Myocyte (in vitro differentiated cells): ENCODE measurements around the gene NT5C3B. TPM values are rescaled to one million over a fixed set of nuclear protein-coding genes. Genes with fewer than 3 reads are reported as not detected.
"Not testable (repeated sequence)": the region's sequence is repeated elsewhere in the genome, so short reads cannot be mapped to it uniquely, and the experiment has no call there.

Experiments
- DNase-seq: peaks from one replicate; pipeline ENCODE4 v3.0.0-alpha.2; 2012; ENCODE audit warnings: low read depth
- total RNA-seq: library from RNA; depleted of rRNA; stranded (reverse); fragments of >200 nt; gene quantifications from 2 replicates; pipeline ENCODE4 v1.2.3, GENCODE V29; 2014

The NT5C3B gene
- total RNA-seq, 1 donor from 2014 or later, result 49.2 TPM

DNA sequence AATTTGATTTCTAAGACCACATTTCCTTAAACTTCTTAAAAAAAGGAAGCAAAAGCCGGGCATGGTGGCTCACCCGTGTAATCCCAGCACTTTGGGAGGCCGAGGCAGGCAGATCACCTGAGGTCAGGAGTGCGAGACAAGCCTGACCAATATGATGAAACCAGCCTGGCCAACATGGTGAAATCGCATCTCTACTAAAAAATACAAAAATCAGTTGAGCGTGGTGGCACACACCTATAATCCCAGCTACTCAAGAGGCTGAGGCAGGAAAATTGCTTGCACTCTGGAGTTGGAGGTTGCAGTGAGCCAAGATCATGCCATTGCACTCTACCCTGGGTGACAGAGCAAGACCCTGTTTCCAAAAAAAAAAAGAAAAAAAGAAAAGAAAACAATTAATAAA, 4.7 kb upstream of the NT5C3B start:
- DNase-seq, result not testable (repeated sequence)

DNA sequence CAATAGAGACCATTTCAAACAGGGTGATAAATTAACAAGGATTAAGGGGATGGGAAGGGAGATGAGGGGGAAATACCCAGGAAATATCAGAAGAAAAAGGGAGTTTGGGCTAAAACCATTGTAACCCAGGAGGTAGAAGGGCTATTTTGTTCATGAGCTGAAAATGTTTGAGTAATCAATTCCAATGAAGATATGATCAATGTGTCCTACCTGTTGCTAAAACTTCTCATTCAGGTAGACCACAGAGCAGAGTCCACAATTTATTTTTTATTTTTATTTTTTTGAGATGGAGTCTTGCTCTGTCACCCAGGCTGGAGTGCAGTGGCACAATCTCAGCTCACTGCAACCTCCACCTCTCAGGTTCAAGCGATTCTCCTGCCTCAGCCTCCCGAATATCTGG, 3.4 kb upstream of the NT5C3B start:
- not testable (repeated sequence) for DNase-seq

DNA sequence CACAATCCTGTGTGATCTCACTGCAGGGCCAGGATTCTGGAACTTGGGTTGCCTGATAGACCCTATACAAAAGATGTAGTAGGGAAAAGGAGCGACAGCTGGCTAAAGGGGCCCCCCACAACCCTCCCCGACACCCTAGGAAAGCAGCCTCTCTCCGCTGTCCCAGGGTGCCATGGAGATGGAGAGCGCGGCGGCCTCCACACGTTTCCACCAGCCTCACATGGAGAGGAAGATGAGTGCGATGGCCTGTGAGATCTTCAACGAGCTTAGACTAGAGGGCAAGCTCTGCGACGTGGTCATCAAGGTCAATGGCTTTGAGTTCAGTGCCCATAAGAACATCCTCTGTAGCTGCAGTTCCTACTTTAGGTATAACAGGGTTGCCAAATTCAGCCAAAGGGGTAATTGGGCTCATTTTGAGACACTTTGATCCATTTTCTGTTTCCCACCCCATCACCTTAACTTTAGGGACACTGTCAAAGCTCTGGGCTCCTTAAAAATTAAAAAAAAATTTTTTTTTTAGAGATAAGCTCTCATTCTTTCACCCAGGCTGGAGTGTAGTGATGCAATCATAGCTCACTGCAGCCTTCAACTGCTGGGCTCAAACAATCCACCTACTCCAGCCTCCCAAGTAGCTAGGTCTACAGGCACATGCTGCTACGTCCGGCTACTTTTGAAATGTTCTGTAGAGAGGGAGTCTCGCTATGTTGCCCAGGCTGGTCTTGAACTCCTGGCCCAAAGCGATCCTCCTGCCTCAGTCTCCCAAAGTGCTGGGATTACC, 1.9 kb upstream of the NT5C3B start, which contains the start of gene KLHL10:
Gene KLHL10, plus strand, starts transcription at position 65 of the 778 bp plus-strand sequence. Its CDS starts 108 bp downstream, at position 173.
- no peak for DNase-seq

DNA sequence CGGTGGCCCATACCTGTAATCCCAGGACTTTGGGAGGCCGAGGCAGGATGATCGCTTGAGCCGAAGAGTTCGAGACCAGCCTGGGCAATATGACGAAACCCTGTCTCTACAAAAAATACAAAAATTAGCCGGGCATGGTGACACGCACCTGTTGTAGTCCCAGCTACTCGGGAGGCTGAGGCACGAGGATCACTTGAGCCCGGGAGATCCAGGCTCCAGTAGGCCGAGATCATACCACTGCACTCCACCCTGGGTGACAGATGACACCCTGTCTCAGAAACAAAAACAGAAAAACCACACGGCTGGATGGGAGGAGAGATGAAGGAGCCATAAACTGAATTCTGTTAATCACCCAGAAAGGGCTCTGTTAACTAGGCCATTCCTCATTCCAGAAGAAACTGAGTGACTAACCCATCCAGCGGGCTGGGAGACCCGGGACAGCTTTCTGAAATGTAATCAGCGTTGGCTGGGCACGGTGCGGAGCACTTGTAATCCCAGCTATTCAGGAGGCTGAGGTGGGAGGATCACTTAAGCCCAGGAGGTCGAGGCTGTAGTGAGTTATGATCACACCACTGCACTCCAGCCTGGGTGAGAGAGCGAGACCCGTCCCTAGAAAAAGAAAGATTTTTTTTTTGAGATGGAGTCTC, 641 bp upstream of the NT5C3B start:
- peak; percentile 60 for DNase-seq

DNA sequence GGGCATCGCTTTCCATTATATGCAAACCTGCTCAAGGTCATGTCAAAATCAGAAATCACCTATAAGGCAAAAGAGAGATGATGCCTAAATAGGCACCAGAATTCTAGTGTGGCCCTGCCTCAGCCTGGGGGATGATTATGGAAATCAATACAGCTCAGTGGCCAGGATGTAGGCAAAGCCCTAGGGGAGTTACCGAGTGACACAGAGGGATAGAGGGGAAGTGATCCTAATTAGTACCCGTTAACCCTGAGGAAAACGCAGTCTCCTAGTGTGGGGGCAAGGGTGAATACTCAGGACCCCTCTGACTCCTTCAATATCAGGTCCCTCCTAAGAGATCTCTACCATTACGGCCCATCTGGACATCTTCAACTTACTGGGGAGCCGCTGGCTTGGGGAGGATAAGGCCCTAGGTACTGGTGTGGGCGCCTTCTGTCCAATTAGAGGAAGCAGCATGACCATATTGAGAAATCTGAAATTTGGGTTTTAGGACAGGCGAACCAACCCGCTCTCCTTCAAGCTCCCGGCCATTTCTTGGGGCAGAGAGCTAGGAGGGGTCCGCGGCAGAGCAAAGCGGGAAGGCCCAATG, 725 bp downstream of the NT5C3B start:
- no peak for DNase-seq

DNA sequence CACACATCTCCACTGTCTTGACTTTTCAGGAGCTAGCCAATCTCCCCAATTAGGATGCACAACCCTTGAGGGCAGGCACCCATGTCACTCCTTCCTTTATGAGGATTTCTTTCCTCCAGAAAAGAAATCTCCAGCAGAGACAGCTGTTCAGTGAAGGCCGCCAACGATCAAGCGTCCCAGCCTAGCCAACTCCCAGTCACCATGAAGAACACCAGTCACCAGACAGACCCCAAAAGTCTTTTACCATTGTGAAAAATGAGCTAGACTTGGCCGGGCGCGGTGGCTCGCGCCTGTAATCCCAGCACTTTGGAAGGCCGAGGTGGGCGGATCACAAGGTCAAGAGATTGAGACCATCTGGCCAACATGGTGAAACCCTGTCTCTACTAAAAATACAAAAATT, 6.1 kb downstream of the NT5C3B start:
- not testable (repeated sequence) for DNase-seq

DNA sequence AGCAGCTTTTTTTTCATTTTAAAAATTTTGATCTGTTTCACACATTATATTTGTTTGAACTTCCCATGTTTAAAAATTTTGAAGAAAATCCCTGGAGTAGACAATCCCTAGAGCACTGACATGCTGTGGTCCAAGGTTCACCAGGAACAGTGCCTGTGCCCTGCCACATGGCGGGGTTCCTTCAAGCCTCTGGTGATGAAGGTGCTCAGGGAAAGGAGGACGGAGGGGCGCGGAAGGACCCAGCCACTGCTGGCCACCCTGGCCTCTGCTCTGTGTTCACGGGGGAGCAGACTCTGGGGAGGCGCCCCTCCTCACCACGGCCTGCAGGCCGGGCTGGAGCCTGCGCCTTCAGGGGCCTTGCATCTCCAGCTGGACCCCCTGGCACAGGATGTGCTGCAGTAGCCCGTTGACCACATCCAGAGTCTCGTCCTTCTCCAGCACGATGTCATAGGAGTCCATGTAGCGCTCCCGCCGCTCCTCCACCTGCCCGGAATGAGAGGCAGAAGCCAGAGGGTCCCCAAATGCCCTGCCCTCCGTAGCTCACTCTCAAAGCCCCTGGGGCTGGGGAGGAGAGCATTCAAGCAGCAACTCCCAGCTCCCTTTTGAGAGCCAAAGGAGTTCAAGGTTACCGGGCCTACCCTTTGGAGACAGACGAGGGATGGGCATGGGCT, 10.7 kb downstream of the NT5C3B start:
- no peak for DNase-seq

DNA sequence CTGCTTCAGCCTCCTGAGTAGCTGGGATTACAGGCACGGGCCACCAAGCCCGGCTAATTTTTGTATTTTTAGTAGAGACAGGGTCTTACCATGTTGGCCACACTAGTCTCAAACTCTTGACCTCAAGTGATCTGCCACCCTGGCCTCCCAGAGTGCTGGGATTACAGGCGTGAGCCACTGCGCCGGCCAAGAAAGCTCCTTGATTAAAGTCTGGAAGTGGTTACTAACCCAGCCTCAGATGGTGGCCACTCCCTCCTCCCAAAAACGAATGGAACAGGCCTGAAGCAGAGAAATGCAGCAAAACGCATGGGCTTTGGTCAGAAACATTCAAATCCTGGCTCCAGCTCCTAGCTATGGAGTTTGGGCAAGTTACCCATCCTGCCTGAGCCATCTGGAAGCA, 11.9 kb downstream of the NT5C3B start:
- no peak for DNase-seq

DNA sequence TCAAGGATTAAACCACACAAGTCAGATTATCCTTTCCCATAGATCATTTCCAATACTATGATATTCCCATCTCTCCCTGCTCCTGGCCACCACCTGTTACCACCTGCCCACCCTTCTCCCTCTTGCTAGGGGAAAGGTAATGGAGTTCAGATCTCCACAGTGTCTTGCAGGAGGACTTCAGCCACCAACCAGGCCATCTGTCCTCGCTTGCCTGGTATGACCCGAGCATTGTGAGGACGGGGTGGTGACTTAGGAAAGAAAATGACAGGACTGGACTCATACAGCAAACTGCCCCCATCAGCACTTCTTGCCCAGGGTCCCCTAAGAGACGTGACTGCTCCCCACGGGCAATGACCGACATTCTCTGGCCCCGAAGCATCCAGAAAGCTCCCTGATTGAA, 12.5 kb downstream of the NT5C3B start:
- DNase-seq, result no peak

DNA sequence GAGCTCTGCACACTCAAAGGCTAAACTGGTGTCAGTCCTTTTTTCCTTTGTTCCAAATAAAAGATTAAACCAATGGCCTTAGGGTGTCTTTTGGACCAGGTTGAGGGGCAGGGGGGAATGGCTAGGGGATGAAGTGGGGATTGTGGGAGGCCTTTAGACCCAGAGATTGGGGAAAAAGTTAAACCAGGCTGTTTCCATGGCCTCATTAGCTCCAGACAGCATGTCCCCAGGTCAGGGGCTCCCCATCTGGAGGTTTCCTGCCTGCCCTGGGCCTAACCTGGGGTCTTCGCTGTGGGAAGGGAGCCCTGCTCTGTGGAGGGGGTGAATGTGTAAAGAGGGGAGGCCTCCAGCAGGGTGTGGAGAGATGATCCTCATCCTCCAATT, 12.9 kb downstream of the NT5C3B start:
- DNase-seq, result no peak

DNA sequence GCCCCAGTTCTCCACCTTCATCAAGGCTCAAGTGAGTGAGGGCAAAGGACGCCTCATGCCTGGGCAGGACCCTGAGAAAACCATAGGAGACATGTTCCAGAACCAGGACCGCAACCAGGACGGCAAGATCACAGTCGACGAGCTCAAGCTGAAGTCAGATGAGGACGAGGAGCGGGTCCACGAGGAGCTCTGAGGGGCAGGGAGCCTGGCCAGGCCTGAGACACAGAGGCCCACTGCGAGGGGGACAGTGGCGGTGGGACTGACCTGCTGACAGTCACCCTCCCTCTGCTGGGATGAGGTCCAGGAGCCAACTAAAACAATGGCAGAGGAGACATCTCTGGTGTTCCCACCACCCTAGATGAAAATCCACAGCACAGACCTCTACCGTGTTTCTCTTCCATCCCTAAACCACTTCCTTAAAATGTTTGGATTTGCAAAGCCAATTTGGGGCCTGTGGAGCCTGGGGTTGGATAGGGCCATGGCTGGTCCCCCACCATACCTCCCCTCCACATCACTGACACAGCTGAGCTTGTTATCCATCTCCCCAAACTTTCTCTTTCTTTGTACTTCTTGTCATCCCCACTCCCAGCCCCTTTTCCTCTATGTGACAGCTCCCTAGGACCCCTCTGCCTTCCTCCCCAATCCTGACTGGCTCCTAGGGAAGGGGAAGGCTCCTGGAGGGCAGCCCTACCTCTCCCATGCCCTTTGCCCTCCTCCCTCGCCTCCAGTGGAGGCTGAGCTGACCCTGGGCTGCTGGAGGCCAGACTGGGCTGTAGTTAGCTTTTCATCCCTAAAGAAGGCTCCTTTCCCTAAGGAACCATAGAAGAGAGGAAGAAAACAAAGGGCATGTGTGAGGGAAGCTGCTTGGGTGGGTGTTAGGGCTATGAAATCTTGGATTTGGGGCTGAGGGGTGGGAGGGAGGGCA, 13.6 kb downstream of the NT5C3B start:
- no peak for DNase-seq

DNA sequence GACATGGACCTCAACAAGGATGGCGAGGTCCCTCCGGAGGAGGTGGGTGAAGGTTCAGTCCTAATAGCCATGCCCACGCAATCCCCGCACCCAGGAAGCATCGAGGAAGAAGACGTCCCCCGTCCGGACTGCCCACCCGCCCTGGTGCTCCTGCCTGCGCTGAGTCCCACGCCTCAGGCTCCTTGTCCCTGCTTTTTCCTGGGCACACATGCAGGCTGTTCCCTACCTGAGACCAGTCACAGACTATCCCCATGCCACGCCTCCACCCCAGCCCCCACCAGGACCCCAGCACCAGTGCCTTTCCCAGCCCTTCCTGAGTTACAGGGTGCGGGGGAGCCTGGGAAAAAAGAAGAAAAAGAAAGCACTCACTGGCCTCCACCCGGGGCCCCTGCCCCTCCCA, 14.3 kb downstream of the NT5C3B start:
- DNase-seq, result no peak

DNA sequence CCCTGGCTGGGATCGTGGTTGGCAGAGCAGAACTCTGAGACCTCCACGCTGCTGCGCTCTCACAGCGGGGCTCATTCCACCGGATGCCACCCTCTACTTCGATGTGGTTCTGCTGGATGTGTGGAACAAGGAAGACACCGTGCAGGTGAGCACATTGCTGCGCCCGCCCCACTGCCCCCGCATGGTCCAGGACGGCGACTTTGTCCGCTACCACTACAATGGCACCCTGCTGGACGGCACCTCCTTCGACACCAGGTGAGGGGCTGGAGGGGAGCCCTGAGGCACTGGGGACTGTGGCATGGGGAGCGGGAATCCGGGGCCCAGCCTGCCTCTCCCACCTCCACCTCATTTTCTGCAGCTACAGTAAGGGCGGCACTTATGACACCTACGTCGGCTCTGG, 18.0 kb downstream of the NT5C3B start:
- no peak for DNase-seq

DNA sequence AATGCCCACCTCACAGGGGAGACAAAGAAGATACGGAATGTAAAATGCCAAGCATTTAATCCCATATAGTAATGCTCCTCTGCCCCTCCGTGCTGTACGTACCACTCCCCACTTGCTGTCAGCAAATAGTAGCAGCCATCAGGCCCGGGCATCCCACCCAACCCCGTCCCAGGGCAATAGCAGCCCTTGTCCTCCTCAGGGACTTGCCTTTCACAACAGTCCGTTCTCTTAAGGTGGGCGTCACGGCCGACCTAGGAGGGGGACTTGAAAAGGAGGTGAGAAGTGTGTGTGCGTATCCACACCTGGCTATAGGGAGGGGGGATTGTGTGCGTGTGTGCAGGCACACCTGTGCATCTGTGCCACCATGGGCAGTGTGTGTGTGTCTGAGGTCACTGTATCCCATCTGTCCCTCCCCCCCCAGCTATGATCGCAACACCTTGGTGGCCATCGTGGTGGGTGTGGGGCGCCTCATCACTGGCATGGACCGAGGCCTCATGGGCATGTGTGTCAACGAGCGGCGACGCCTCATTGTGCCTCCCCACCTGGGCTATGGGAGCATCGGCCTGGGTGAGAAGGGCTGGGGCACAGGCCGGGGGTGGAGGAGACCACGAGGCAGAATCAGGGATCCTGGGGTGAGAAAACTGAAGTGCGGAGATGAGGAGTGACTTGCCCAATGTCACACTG, 19.3 kb downstream of the NT5C3B start:
- no peak for DNase-seq

DNA sequence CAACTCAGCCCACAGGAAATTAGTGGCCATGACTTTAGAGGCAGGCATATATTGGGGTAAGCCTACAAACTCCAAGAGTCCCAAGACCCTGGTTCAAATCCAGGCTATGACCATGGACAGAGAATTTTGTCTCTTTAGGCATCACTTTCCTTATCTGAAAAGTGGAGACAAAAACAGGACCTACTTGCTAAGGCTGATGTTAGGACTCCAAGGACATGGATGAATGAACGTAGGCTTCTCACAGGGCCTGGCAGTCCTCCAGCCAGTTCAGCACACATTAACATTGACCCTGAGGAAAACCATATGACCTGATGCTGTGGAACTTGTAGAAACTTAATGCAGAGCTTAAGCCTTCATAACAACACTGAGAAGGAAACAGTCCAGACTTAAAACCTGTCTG, 21.8 kb downstream of the NT5C3B start:
- DNase-seq, result no peak

DNA sequence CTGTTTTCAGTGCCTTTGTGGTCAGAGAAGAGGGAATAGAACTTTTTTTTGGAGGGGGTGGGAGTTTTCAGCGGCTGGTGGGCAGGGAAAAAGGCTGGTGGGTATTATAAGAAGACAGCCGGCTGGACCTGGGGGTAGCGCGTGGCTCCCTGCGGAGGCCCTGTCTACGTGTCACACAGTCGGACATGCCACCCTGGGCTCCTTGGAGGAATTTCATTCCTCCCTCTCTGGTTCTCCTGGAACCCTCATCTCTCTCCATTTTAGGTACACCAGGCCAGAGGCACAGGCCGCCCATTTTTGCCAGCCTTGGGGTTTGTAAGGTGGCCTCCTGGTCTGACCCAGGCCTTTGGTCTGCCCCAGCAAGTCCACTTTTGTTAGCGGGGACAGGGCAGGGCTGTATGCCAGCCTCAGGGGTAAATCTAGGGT, 22.3 kb downstream of the NT5C3B start:
- no peak for DNase-seq

DNA sequence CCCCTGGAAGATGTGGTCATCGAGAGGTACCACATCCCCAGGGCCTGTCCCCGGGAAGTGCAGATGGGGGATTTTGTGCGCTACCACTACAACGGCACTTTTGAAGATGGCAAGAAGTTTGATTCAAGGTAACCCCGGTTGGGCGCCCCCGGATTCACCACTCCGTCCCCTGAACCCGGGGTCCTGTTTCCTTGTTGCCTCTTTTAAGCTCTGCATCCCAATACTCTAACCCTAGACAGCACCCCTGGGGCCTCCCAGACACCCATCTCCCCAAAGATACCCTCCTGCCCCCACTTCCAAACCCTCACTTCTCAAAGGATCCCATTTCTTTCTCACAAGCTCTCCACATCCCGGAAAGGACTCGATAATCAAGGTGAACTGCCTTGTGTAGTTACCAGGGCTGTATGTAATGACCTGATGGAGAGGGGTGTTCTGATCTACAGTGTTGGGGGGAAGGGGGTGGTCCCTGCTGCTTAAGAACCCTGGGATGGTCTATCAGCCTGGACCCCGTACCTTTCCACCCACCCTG, 22.8 kb downstream of the NT5C3B start:
- DNase-seq, result no peak

DNA sequence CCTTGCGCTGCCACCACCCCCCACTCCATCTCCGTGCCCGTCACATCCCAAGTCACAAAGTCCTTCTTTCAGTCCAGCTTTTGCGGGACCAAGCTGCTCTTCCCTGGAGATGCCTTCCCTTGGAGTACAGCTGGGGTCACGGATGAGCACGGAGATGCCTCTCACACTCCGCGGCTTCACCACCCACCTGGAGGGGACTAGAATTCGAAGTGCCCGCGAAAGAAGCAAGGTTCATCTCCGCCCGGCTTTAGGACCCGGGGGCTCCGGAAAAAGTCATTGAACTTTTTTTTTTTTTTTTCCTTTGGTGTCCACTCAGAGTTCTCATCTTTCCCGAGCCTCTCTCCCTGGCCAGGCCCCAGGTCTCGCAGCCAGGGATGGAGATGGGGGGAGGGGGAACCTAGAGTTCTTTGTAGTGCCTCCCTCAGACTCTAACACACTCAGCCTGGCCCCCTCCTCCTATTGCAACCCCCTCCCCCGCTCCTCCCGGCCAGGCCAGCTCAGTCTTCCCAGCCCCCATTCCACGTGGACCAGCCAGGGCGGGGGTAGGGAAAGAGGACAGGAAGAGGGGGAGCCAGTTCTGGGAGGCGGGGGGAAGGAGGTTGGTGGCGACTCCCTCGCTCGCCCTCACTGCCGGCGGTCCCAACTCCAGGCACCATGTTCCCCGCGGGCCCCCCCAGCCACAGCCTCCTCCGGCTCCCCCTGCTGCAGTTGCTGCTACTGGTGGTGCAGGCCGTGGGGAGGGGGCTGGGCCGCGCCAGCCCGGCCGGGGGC, 23.5 kb downstream of the NT5C3B start, which contains the start of gene FKBP10:
Gene FKBP10, plus strand, starts transcription at position 624 of the 771 bp plus-strand sequence. Its CDS starts 31 bp downstream, at position 655.
- peak; percentile 92 for DNase-seq
